Measurements from ENCODE around the gene HOXD8.

DNA sequence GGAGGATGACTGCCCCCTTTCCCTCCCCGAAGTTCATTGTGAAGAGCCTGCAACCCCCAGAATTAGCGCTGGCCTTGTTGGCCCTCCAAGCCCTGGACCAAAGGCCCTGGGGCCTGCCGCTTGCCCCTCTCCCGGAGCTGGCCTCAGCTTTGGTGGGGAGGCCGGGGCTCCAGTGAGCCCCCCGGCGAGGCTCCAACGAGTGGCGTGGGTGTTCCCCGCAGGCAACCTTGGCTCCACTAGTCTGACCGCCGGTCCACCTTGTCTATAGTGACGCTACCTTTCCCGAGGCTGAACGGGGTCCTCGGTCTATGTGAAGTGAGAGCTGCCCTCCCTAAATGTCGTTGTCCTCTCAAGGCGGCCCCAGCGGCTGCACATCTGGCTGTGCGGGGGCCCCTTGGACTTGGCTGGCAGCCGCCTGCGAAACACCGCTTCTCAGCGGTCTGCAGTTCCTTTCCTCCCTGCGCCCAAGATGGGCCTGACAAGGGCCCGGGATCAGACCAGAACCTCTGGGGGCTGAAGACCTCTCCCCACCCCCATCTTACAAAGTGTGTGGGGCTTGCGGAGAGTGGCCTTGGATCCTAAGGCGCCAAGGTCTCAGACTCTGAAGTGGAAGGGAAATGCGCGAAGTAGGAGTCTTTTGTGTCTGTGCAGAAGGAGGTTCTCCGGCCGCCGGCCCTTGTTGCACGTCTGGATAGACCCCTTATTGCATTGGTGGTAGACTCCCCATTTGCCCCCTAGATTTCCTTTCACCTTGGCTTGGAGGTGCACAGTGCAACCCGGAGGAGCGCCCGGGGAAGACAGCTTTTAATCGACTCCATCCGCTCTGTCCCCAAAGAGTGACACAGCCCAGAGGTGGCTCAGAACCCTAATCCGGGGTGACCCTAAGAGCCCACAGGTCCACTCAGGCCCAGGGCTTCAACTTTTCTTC, 16.9 kb upstream of the HOXD8 start:
- TF ChIP-seq POLR2A (IDR thresholded peaks at IDR 0.05): no peak
- TF ChIP-seq, protein P1, sequence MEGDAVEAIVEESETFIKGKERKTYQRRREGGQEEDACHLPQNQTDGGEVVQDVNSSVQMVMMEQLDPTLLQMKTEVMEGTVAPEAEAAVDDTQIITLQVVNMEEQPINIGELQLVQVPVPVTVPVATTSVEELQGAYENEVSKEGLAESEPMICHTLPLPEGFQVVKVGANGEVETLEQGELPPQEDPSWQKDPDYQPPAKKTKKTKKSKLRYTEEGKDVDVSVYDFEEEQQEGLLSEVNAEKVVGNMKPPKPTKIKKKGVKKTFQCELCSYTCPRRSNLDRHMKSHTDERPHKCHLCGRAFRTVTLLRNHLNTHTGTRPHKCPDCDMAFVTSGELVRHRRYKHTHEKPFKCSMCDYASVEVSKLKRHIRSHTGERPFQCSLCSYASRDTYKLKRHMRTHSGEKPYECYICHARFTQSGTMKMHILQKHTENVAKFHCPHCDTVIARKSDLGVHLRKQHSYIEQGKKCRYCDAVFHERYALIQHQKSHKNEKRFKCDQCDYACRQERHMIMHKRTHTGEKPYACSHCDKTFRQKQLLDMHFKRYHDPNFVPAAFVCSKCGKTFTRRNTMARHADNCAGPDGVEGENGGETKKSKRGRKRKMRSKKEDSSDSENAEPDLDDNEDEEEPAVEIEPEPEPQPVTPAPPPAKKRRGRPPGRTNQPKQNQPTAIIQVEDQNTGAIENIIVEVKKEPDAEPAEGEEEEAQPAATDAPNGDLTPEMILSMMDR (IDR thresholded peaks at IDR 0.05): no peak

Data from testis (tissue), 2 donors.